Smooth muscle cell (in vitro differentiated cells): ENCODE measurements around the gene TADA3. TPM values are rescaled to one million over a fixed set of nuclear protein-coding genes. Genes with fewer than 3 reads are reported as not detected.

ENCODE experiments used
- DNase-seq: peaks from one replicate; lab custom pipeline; 2025; ENCODE audit not compliant: unreplicated experiment; lab: John Stamatoyannopoulos, UW
- H2AFZ ChIP-seq: fragments of 200-600 bp; sonication (generic); 2 replicates; pipeline ENCODE4 v1.6.0; 2016; ENCODE audit warnings: antibody characterized with exemption, low read depth, mild to moderate bottlenecking
- H3F3A ChIP-seq: fragments of 200-600 bp; sonication (generic); 2 replicates; pipeline ENCODE4 v1.6.0; 2017; ENCODE audit warnings: antibody characterized with exemption, low read depth
- H3K27ac ChIP-seq: fragments of 200-600 bp; sonication (generic); 2 replicates; pipeline ENCODE4 v1.5.1; 2016; ENCODE audit warnings: low read depth, mild to moderate bottlenecking
- H3K27me3 ChIP-seq: fragments of 200-600 bp; sonication (generic); 2 replicates; pipeline ENCODE4 v1.6.1; 2016; ENCODE audit warnings: low read depth, mild to moderate bottlenecking
- H3K36me3 ChIP-seq: fragments of 200-600 bp; sonication (generic); 2 replicates; pipeline ENCODE4 v1.5.1; 2016; ENCODE audit warnings: low read depth
- H3K4me1 ChIP-seq: fragments of 200-600 bp; sonication (generic); 2 replicates; pipeline ENCODE4 v1.5.1; 2016; ENCODE audit warnings: low read depth
- H3K4me2 ChIP-seq: fragments of 200-600 bp; sonication (generic); 2 replicates; pipeline ENCODE4 v1.6.0; 2016; ENCODE audit warnings: mild to moderate bottlenecking
- H3K4me3 ChIP-seq: fragments of 200-600 bp; sonication (generic); 2 replicates; pipeline ENCODE4 v1.5.1; 2016; ENCODE audit warnings: mild to moderate bottlenecking
- H3K79me2 ChIP-seq: fragments of 200-600 bp; sonication (generic); 2 replicates; pipeline ENCODE4 v1.6.0; 2016; ENCODE audit warnings: low read depth, mild to moderate bottlenecking
- H3K9ac ChIP-seq: fragments of 200-600 bp; sonication (generic); 2 replicates; pipeline ENCODE4 v1.6.0; 2016; ENCODE audit warnings: low read depth
- H3K9me3 ChIP-seq: fragments of 200-600 bp; sonication (generic); replicated peaks from 2 replicates; pipeline ENCODE4 v1.5.1; 2016; ENCODE audit warnings: low read depth
- H4K20me1 ChIP-seq: fragments of 200-600 bp; sonication (generic); 2 replicates; pipeline ENCODE4 v1.6.0; 2016; ENCODE audit warnings: low read depth
- CTCF ChIP-seq: fragments of 200-600 bp; sonication (generic); IDR thresholded peaks from 2 replicates; pipeline ENCODE4 v1.5.1; 2017; ENCODE audit warnings: borderline replicate concordance, mild to moderate bottlenecking, antibody characterized with exemption; ENCODE audit not compliant: insufficient read depth, poor library complexity, severe bottlenecking
- WGBS: methylation state at CpG from one replicate; pipeline ENCODE4 v1.1.7; 2016; ENCODE audit warnings: low lambda C conversion rate; 5-methylcytosine and 5-hydroxymethylcytosine counted together
- polyA plus RNA-seq: library from polyadenylated mRNA; unstranded; fragments of >200 nt; fragmentation: Nextera tagmentation; extraction: Ambion mirVana; gene quantifications from 2 replicates; pipeline ENCODE4 v1.2.1, GENCODE V29; 2016
- total RNA-seq: library from RNA; depleted of rRNA; stranded (reverse); fragments of >200 nt; gene quantifications from 2 replicates; pipeline ENCODE4 v1.2.3, GENCODE V29; 2014

Gene TADA3
- total and polyA plus RNA-seq, 2 experiments from 2014 or later: 51.8 to 79.6 TPM

GRCh38 chr3:9837701-9838582 is 45.7 kb upstream of the TADA3 start:
- no peak for TF ChIP-seq CTCF
- Histone ChIP-seq H3K27me3 (no peaks in the 10 kb centered on the region), H3K27ac (no peak overlapping the region), H4K20me1 (no peaks in the 10 kb centered on the region), H3F3A (no peaks in the 10 kb centered on the region), H3K9me3 (no peaks in the 10 kb centered on the region), H3K79me2 (peaks cover 2% of the 10 kb centered on the region), H3K4me1 (no peaks in the 10 kb centered on the region), H2AFZ (no peak overlapping the region), H3K4me2 (no peak overlapping the region), H3K9ac (no peak overlapping the region), H3K36me3 (no peaks in the 10 kb centered on the region), H3K4me3 (no peak overlapping the region)
- DNase-seq: no peak
- 94% methylated on average over 12 of the region's 12 CpGs for WGBS

GRCh38 chr3:9834520-9835380 is 42.5 kb upstream of the TADA3 start:
- Histone ChIP-seq H2AFZ (no peak overlapping the region), H3F3A (no peaks in the 10 kb centered on the region), H3K79me2 (no peaks in the 10 kb centered on the region), H3K36me3 (no peaks in the 10 kb centered on the region), H3K4me3 (no peak overlapping the region), H3K9me3 (no peaks in the 10 kb centered on the region), H3K27me3 (no peaks in the 10 kb centered on the region), H3K4me1 (no peaks in the 10 kb centered on the region), H3K4me2 (no peak overlapping the region), H4K20me1 (no peaks in the 10 kb centered on the region), H3K9ac (no peak overlapping the region), H3K27ac (no peak overlapping the region)
- WGBS: 90% methylated on average over 18 of the region's 18 CpGs
- no peak for DNase-seq
- no peak for TF ChIP-seq CTCF

GRCh38 chr3:9833078-9833477 is 40.8 kb upstream of the TADA3 start:
- no peak overlapping the region for H3K4me2 ChIP-seq
- no peak overlapping the region for H3K9ac ChIP-seq
- no peak for DNase-seq
- no peaks in the 10 kb centered on the region for H3K27me3 ChIP-seq
- no peak for TF ChIP-seq CTCF
- H2AFZ ChIP-seq: no peak overlapping the region
- H3F3A ChIP-seq: no peaks in the 10 kb centered on the region
- no peaks in the 10 kb centered on the region for H3K9me3 ChIP-seq
- no peak overlapping the region for H3K4me3 ChIP-seq
- no peaks in the 10 kb centered on the region for H3K4me1 ChIP-seq
- no peak overlapping the region for H3K27ac ChIP-seq
- H3K36me3 ChIP-seq: no peaks in the 10 kb centered on the region
- H3K79me2 ChIP-seq: no peaks in the 10 kb centered on the region
- 98% methylated on average over 9 of the region's 9 CpGs for WGBS
- no peaks in the 10 kb centered on the region for H4K20me1 ChIP-seq
